Measurements from ENCODE around the gene PRR30. TPM values are rescaled to one million over a fixed set of nuclear protein-coding genes. Genes with fewer than 3 reads are reported as not detected.

The PRR30 gene
- polyA plus RNA-seq, 1 of the 3 experiments (the other 2 are of a cell fraction) = not detected

GRCh38 chr2:27159271-27159670 is 20.1 kb upstream of the PRR30 start:
- no peak for DNase-seq
- ChIA-PET CTCF (interaction anchor here (0.9 to 6.9 kb wide), 10 partner anchors 9 to 120 kb away, joined by 3 to 58 read pairs (median 6); partner anchors contain the start of gene TCF23), POLR2A (interaction anchor here (0.9 kb wide), 1 partner anchor 20 kb away, joined by 3 read pairs; the partner anchor contains the start of gene PRR30)
- Histone ChIP-seq H3K4me1 (ENCODE audit: control insufficient read depth in 1 of 2, insufficient read depth in 2 of 2, low read depth in 1 of 2, low read length in 1 of 2) (no peaks in the 10 kb centered on the region), H3K36me3 (replicated peaks in 1 of 2; ENCODE audit: control insufficient read depth in 1 of 2, insufficient read depth in 2 of 2, low read length in 1 of 2) (no peaks in the 10 kb centered on the region), H3K4me3 (ENCODE audit: low read depth in 2 of 2, low read length in 1 of 2) (no peak overlapping the region), H3K27me3 (ENCODE audit: insufficient read depth) (no peaks in the 10 kb centered on the region), H3K9me3 (no peaks in the 10 kb centered on the region), H2AFZ (ENCODE audit: low read depth) (no peak overlapping the region), H3K79me2 (ENCODE audit: insufficient read depth) (no peaks in the 10 kb centered on the region), H3F3A (replicated peaks; ENCODE audit: insufficient read depth) (no peaks in the 10 kb centered on the region), H3K9ac (no peak overlapping the region), H4K20me1 (ENCODE audit: insufficient read depth) (no peaks in the 10 kb centered on the region), H3K4me2 (no peak overlapping the region), H3K9me2 (no peaks in the 10 kb centered on the region), H3K27ac (ENCODE audit: low read depth in 2 of 2, low read length in 1 of 2) (no peak overlapping the region)
- WGBS (ENCODE audit: low lambda C conversion rate) = no CpG with 5 or more reads among the region's 6 CpGs
- TF ChIP-seq ELF1 (IDR thresholded peaks at IDR 0.05) = no peak
- no peak for TF ChIP-seq NFIC (IDR thresholded peaks at IDR 0.05; ENCODE audit: borderline replicate concordance)
- TF ChIP-seq CHD2 (IDR thresholded peaks at IDR 0.05; ENCODE audit: low read length, partially characterized antibody) = no peak
- no peak for TF ChIP-seq MXI1 (IDR thresholded peaks at IDR 0.05; ENCODE audit: low read depth, low read length)
- TF ChIP-seq, protein P1, sequence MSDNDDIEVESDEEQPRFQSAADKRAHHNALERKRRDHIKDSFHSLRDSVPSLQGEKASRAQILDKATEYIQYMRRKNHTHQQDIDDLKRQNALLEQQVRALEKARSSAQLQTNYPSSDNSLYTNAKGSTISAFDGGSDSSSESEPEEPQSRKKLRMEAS (IDR thresholded peaks at IDR 0.05; ENCODE audit: low read depth) = no peak
- TF ChIP-seq EZH2phosphoT487 (IDR thresholded peaks at IDR 0.05; ENCODE audit: borderline replicate concordance, low read depth) = no peak
- TF ChIP-seq GATA2 (CRISPR knock-in tag; IDR thresholded peaks at IDR 0.05) = no peak
- TF ChIP-seq TAF1 (IDR thresholded peaks at IDR 0.05; ENCODE audit: borderline replicate concordance, low read depth, low read length) = no peak
- no peak for TF ChIP-seq YY1 (IDR thresholded peaks at IDR 0.05; ENCODE audit: low read depth)
- TF ChIP-seq POLR2AphosphoS5 (IDR thresholded peaks at IDR 0.05; ENCODE audit: low read depth, low read length) = no peak
- TF ChIP-seq RFX5 (IDR thresholded peaks at IDR 0.05; ENCODE audit: low read length) = no peak
- no peak for TF ChIP-seq RCOR1 (IDR thresholded peaks at IDR 0.05; ENCODE audit: low read length)
- no peak for TF ChIP-seq NRF1 (IDR thresholded peaks at IDR 0.05; ENCODE audit: low read depth, low read length)
- TF ChIP-seq SMC3 (IDR thresholded peaks at IDR 0.05; ENCODE audit: low read depth, low read length) = no peak

GRCh38 chr2:27158468-27158867 is 19.3 kb upstream of the PRR30 start:
- Histone ChIP-seq H4K20me1 (ENCODE audit: insufficient read depth) (no peaks in the 10 kb centered on the region), H2AFZ (ENCODE audit: low read depth) (no peak overlapping the region), H3K4me3 (ENCODE audit: low read depth in 2 of 2, low read length in 1 of 2) (no peak overlapping the region), H3K36me3 (replicated peaks in 1 of 2; ENCODE audit: control insufficient read depth in 1 of 2, insufficient read depth in 2 of 2, low read length in 1 of 2) (no peaks in the 10 kb centered on the region), H3K4me1 (ENCODE audit: control insufficient read depth in 1 of 2, insufficient read depth in 2 of 2, low read depth in 1 of 2, low read length in 1 of 2) (no peaks in the 10 kb centered on the region), H3K9me3 (no peaks in the 10 kb centered on the region), H3K9me2 (no peaks in the 10 kb centered on the region), H3F3A (replicated peaks; ENCODE audit: insufficient read depth) (no peaks in the 10 kb centered on the region), H3K27me3 (ENCODE audit: insufficient read depth) (no peaks in the 10 kb centered on the region), H3K4me2 (no peak overlapping the region), H3K27ac (ENCODE audit: low read depth in 2 of 2, low read length in 1 of 2) (no peak overlapping the region), H3K79me2 (ENCODE audit: insufficient read depth) (no peaks in the 10 kb centered on the region), H3K9ac (no peak overlapping the region)
- TF ChIP-seq RAD21 (IDR thresholded peaks at IDR 0.05; ENCODE audit: low read length) (no peak), MXI1 (IDR thresholded peaks at IDR 0.05; ENCODE audit: low read depth, low read length) (no peak), ZBTB33 (IDR thresholded peaks at IDR 0.05; ENCODE audit: borderline replicate concordance, low read depth) (no peak), PBX3 (IDR thresholded peaks at IDR 0.05) (no peak), TAF1 (IDR thresholded peaks at IDR 0.05; ENCODE audit: borderline replicate concordance, low read depth, low read length) (no peak), IRF3 (IDR thresholded peaks at IDR 0.05; ENCODE audit: low read depth, low read length) (no peak), EP300 (IDR thresholded peaks at IDR 0.05; ENCODE audit: borderline replicate concordance in 1 of 2, low read depth in 1 of 2, low read length in 1 of 2) (no peak), FOSL2 (IDR thresholded peaks at IDR 0.05; ENCODE audit: borderline replicate concordance, low read depth) (no peak), CHD2 (IDR thresholded peaks at IDR 0.05; ENCODE audit: low read length, partially characterized antibody) (no peak), ELF1 (IDR thresholded peaks at IDR 0.05) (no peak)
- WGBS (ENCODE audit: low lambda C conversion rate) = 74% methylated on average over 6 of the region's 6 CpGs
- no peak for DNase-seq
- ChIA-PET POLR2A (interaction anchor here (0.9 kb wide), 1 partner anchor 19 kb away, joined by 3 read pairs; the partner anchor contains the start of gene PRR30), CTCF (interaction anchor here (0.5 to 6.9 kb wide), 10 partner anchors 9 to 1655 kb away, joined by 3 to 58 read pairs (median 6); partner anchors contain the start of genes CGREF1 and TCF23)

Data from SK-N-SH (cell line).